ENCODE measurements around the gene JUND.

Gene JUND

GRCh38 chr19:18310966-18311365 lies 29.5 kb upstream of the JUND start:
- TF ChIP-seq EZH2phosphoT487 (IDR thresholded peaks at IDR 0.05; ENCODE audit: borderline replicate concordance): no peak
- Histone ChIP-seq H3K9me3 (ENCODE audit: insufficient read depth, low read depth, low read length) (no peaks in the 10 kb centered on the region), H3K4me3 (ENCODE audit: low read length, poor library complexity, severe bottlenecking) (no peak overlapping the region), H2AFZ (ENCODE audit: low read length) (no peak overlapping the region), H3K9ac (ENCODE audit: low read depth, low read length, poor library complexity, severe bottlenecking) (no peak overlapping the region), H3K9me2 (replicated peaks; ENCODE audit: low read depth, low read length) (no peaks in the 10 kb centered on the region), H3K4me2 (ENCODE audit: low read depth, low read length, poor library complexity, severe bottlenecking) (no peak overlapping the region), H3K27me3 (ENCODE audit: insufficient read depth, low read length, poor library complexity, severe bottlenecking) (no peaks in the 10 kb centered on the region), H3K36me3 (ENCODE audit: insufficient read depth, low read length) (peaks cover 66% of the 10 kb centered on the region; the same call in 1 of the 2 replicates), H3K79me2 (ENCODE audit: insufficient read depth, low read length) (peaks cover 26% of the 10 kb centered on the region; the same call in 1 of the 2 replicates), H3F3A (ENCODE audit: low read depth) (0 out of 2 replicates have a peak, but pooled peaks cover 7% of the 10 kb centered on the region), H4K20me1 (ENCODE audit: insufficient read depth, low read length, poor library complexity, severe bottlenecking) (peaks cover 9% of the 10 kb centered on the region), H3K4me1 (ENCODE audit: insufficient read depth, low read length, poor library complexity, severe bottlenecking) (peaks cover 9% of the 10 kb centered on the region)

- no peak overlapping the region for H3K9ac ChIP-seq (ENCODE audit: low read depth, low read length, poor library complexity, severe bottlenecking)
- no peak overlapping the region for H2AFZ ChIP-seq (ENCODE audit: low read length)
- no peaks in the 10 kb centered on the region for H3K9me3 ChIP-seq (ENCODE audit: insufficient read depth, low read depth, low read length)
- H3K4me3 ChIP-seq (ENCODE audit: low read length, poor library complexity, severe bottlenecking): no peak overlapping the region
- no peaks in the 10 kb centered on the region for H3K27me3 ChIP-seq (ENCODE audit: insufficient read depth, low read length, poor library complexity, severe bottlenecking)
- TF ChIP-seq EZH2phosphoT487 (IDR thresholded peaks at IDR 0.05; ENCODE audit: borderline replicate concordance) (no peak), CTCF (conservative IDR thresholded peaks at IDR 0.05; ENCODE audit: low read length) (no peak)
- no peak overlapping the region for H3K4me2 ChIP-seq (ENCODE audit: low read depth, low read length, poor library complexity, severe bottlenecking)
- H3F3A ChIP-seq (ENCODE audit: low read depth): 0 out of 2 replicates have a peak, but pooled peaks cover 5% of the 10 kb centered on the region
- H3K36me3 ChIP-seq (ENCODE audit: insufficient read depth, low read length): peaks cover 68% of the 10 kb centered on the region; the same call in 1 of the 2 replicates
- peaks cover 28% of the 10 kb centered on the region; the same call in 1 of the 2 replicates for H3K79me2 ChIP-seq (ENCODE audit: insufficient read depth, low read length)
- peaks cover 9% of the 10 kb centered on the region for H4K20me1 ChIP-seq (ENCODE audit: insufficient read depth, low read length, poor library complexity, severe bottlenecking)
- peaks cover 2% of the 10 kb centered on the region for H3K4me1 ChIP-seq (ENCODE audit: insufficient read depth, low read length, poor library complexity, severe bottlenecking)
- no peaks in the 10 kb centered on the region for H3K9me2 ChIP-seq (replicated peaks; ENCODE audit: low read depth, low read length)
Observed at GRCh38 chr19:18310118-18310909, 28.9 kb upstream of the JUND start.

- Histone ChIP-seq H3K9me3 (ENCODE audit: insufficient read depth, low read depth, low read length) (no peaks in the 10 kb centered on the region), H2AFZ (ENCODE audit: low read length) (no peak overlapping the region), H3F3A (ENCODE audit: low read depth) (0 out of 2 replicates have a peak, but pooled peaks cover 8% of the 10 kb centered on the region), H3K4me2 (ENCODE audit: low read depth, low read length, poor library complexity, severe bottlenecking) (no peak overlapping the region), H4K20me1 (ENCODE audit: insufficient read depth, low read length, poor library complexity, severe bottlenecking) (peaks cover 9% of the 10 kb centered on the region), H3K4me3 (ENCODE audit: low read length, poor library complexity, severe bottlenecking) (no peak overlapping the region), H3K9me2 (replicated peaks; ENCODE audit: low read depth, low read length) (no peaks in the 10 kb centered on the region), H3K9ac (ENCODE audit: low read depth, low read length, poor library complexity, severe bottlenecking) (no peak overlapping the region), H3K4me1 (ENCODE audit: insufficient read depth, low read length, poor library complexity, severe bottlenecking) (peaks cover 7% of the 10 kb centered on the region), H3K27me3 (ENCODE audit: insufficient read depth, low read length, poor library complexity, severe bottlenecking) (no peaks in the 10 kb centered on the region), H3K36me3 (ENCODE audit: insufficient read depth, low read length) (peaks cover 68% of the 10 kb centered on the region; the same call in 1 of the 2 replicates), H3K79me2 (ENCODE audit: insufficient read depth, low read length) (peaks cover 33% of the 10 kb centered on the region; the same call in 1 of the 2 replicates)
- TF ChIP-seq EZH2phosphoT487 (IDR thresholded peaks at IDR 0.05; ENCODE audit: borderline replicate concordance) (no peak), CTCF (conservative IDR thresholded peaks at IDR 0.05; ENCODE audit: low read length) (no peak)
Observed at GRCh38 chr19:18309525-18310064, 28.2 kb upstream of the JUND start.

Measured in Loucy (cell line).